ENCODE results near the gene COL5A1.

DNA sequence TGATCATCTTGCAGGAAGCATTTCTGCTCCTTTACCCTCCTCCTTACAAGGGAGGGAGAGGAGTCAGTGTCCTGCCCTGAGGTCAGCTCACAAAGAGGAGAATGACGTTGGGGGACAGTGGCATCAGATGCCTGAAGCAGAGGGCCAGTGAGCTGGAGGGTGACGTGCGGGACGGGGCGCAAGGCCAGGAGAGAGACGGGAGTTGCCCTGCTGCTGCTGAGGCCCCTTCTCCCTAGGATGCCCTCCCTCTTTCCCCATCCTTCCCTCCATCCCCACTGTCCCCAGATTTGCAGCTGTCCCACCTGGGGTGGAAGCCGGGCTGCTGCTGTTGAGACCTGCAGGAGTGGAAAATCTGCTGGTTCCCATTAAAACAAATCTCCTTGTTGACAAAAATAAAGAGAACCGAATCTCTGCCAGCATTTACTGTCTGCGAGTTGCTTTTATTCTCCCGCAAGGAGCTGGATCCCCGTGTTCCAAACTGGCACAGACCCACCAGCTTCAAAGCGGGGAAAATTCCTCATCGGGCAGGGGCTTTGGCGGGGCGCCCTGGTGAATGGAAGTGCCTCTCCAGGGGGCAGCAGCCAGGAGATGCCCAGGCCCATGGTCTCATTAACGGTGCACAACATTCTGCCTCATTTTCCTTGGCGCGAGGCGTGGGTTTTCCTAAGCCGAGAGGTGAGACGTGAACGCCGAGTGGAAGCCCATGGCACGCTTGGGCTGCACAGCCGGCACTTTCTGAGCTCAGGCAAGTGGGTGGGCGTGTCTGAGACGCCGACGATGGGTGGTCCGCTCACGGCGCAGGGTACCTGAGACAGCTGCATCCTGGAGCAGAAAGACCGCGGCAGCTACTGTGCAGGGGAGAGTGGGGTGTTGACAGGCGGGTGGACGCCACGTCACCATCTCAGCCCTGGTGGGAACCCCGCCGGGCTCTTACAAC is 13.9 kb upstream of the COL5A1 start:
- TF ChIP-seq, protein P1, sequence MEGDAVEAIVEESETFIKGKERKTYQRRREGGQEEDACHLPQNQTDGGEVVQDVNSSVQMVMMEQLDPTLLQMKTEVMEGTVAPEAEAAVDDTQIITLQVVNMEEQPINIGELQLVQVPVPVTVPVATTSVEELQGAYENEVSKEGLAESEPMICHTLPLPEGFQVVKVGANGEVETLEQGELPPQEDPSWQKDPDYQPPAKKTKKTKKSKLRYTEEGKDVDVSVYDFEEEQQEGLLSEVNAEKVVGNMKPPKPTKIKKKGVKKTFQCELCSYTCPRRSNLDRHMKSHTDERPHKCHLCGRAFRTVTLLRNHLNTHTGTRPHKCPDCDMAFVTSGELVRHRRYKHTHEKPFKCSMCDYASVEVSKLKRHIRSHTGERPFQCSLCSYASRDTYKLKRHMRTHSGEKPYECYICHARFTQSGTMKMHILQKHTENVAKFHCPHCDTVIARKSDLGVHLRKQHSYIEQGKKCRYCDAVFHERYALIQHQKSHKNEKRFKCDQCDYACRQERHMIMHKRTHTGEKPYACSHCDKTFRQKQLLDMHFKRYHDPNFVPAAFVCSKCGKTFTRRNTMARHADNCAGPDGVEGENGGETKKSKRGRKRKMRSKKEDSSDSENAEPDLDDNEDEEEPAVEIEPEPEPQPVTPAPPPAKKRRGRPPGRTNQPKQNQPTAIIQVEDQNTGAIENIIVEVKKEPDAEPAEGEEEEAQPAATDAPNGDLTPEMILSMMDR (IDR thresholded peaks at IDR 0.05), result no peak
- no peak for TF ChIP-seq POLR2A (IDR thresholded peaks at IDR 0.05)
- no peak for TF ChIP-seq EP300 (IDR thresholded peaks at IDR 0.05)

All from tibial nerve (tissue), 4 donors.